Loucy (cell line): ENCODE results near the gene SCN10A.

ENCODE experiments used
- H2AFZ ChIP-seq: fragments of 200-600 bp; sonication (generic); 2 replicates; pipeline ENCODE4 v1.6.0; 2016; ENCODE audit warnings: antibody characterized with exemption, mild to moderate bottlenecking, low read length, moderate library complexity
- H3F3A ChIP-seq: fragments of 200-600 bp; 2 replicates; pipeline ENCODE4 v1.6.0; 2016; ENCODE audit warnings: antibody characterized with exemption, low read depth, mild to moderate bottlenecking
- H3K27me3 ChIP-seq: fragments of 200-600 bp; sonication (generic); 2 replicates; pipeline ENCODE4 v1.6.1; 2014; ENCODE audit warnings: low read length, mild to moderate bottlenecking; ENCODE audit not compliant: insufficient read depth, poor library complexity, severe bottlenecking
- H3K36me3 ChIP-seq: fragments of 200-600 bp; sonication (generic); 2 replicates; pipeline ENCODE4 v1.6.1; 2016; ENCODE audit warnings: low read length; ENCODE audit not compliant: insufficient read depth
- H3K4me1 ChIP-seq: fragments of 200-600 bp; sonication (generic); 2 replicates; pipeline ENCODE4 v1.5.1; 2014; ENCODE audit warnings: low read length, mild to moderate bottlenecking; ENCODE audit not compliant: insufficient read depth, poor library complexity, severe bottlenecking
- H3K4me2 ChIP-seq: fragments of 200-600 bp; sonication (generic); 2 replicates; pipeline ENCODE4 v1.6.0; 2014; ENCODE audit warnings: antibody characterized with exemption, low read length, low read depth, mild to moderate bottlenecking; ENCODE audit not compliant: poor library complexity, severe bottlenecking
- H3K4me3 ChIP-seq: fragments of 200-600 bp; sonication (generic); 2 replicates; pipeline ENCODE4 v1.5.1; 2014; ENCODE audit warnings: low read length, mild to moderate bottlenecking, mixed read lengths; ENCODE audit not compliant: poor library complexity, severe bottlenecking
- H3K79me2 ChIP-seq: fragments of 200-600 bp; sonication (generic); 2 replicates; pipeline ENCODE4 v1.6.1; 2014; ENCODE audit warnings: low read length; ENCODE audit not compliant: insufficient read depth
- H3K9ac ChIP-seq: fragments of 200-600 bp; sonication (generic); 2 replicates; pipeline ENCODE4 v1.6.0; 2014; ENCODE audit warnings: mild to moderate bottlenecking, low read depth, low read length, moderate library complexity; ENCODE audit not compliant: poor library complexity, severe bottlenecking
- H3K9me2 ChIP-seq: fragments of 200-600 bp; sonication (generic); replicated peaks from 2 replicates; pipeline ENCODE4 v1.6.1; 2016; ENCODE audit warnings: low read depth, low read length, mixed read lengths
- H3K9me3 ChIP-seq: fragments of 200-600 bp; sonication (generic); 2 replicates; pipeline ENCODE4 v1.6.1; 2014; ENCODE audit warnings: mild to moderate bottlenecking, antibody characterized with exemption, low read length, low read depth; ENCODE audit not compliant: insufficient read depth
- H4K20me1 ChIP-seq: fragments of 200-600 bp; sonication (generic); 2 replicates; pipeline ENCODE4 v1.6.0; 2014; ENCODE audit warnings: antibody characterized with exemption, low read length, mild to moderate bottlenecking; ENCODE audit not compliant: insufficient read depth, poor library complexity, severe bottlenecking
- CTCF ChIP-seq: fragments of 200-600 bp; sonication (generic); conservative IDR thresholded peaks from 2 replicates; pipeline ENCODE4 v1.5.1; 2014; ENCODE audit warnings: mild to moderate bottlenecking, antibody characterized with exemption, low read length
- EZH2phosphoT487 ChIP-seq: fragments of 200-600 bp; IDR thresholded peaks from 2 replicates; pipeline ENCODE4 v1.6.1; 2018; ENCODE audit warnings: antibody characterized with exemption, mild to moderate bottlenecking, moderate library complexity, borderline replicate concordance

The SCN10A gene

GRCh38 chr3:38823722-38824121 lies 7.7 kb upstream of the SCN10A start:
- Histone ChIP-seq H3K9me3 (no peaks in the 10 kb centered on the region), H3K9ac (no peak overlapping the region), H3K27me3 (no peaks in the 10 kb centered on the region), H3K9me2 (no peaks in the 10 kb centered on the region), H3K4me1 (no peaks in the 10 kb centered on the region), H3F3A (no peaks in the 10 kb centered on the region), H4K20me1 (no peaks in the 10 kb centered on the region), H3K4me2 (no peak overlapping the region), H3K36me3 (no peaks in the 10 kb centered on the region), H2AFZ (no peak overlapping the region), H3K79me2 (no peaks in the 10 kb centered on the region), H3K4me3 (no peak overlapping the region)
- no peak for TF ChIP-seq EZH2phosphoT487
- TF ChIP-seq CTCF = no peak

- Histone ChIP-seq H3F3A (no peaks in the 10 kb centered on the region), H3K27me3 (no peaks in the 10 kb centered on the region), H3K36me3 (no peaks in the 10 kb centered on the region), H2AFZ (no peak overlapping the region), H3K9me2 (no peaks in the 10 kb centered on the region), H4K20me1 (no peaks in the 10 kb centered on the region), H3K79me2 (no peaks in the 10 kb centered on the region), H3K4me3 (no peak overlapping the region), H3K9me3 (no peaks in the 10 kb centered on the region), H3K4me1 (no peaks in the 10 kb centered on the region), H3K4me2 (no peak overlapping the region), H3K9ac (no peak overlapping the region)
- TF ChIP-seq EZH2phosphoT487 (no peak), CTCF (no peak)
Measured at GRCh38 chr3:38823186-38823585, 7.2 kb upstream of the SCN10A start.

- H2AFZ ChIP-seq = no peak overlapping the region
- H3K4me2 ChIP-seq = no peak overlapping the region
- no peaks in the 10 kb centered on the region for H3K79me2 ChIP-seq
- TF ChIP-seq CTCF (no peak), EZH2phosphoT487 (no peak)
- H3K9me3 ChIP-seq = no peaks in the 10 kb centered on the region
- no peaks in the 10 kb centered on the region for H3K9me2 ChIP-seq
- H4K20me1 ChIP-seq = no peaks in the 10 kb centered on the region
- H3K4me3 ChIP-seq = no peak overlapping the region
- H3K36me3 ChIP-seq = no peaks in the 10 kb centered on the region
- no peak overlapping the region for H3K9ac ChIP-seq
- H3K4me1 ChIP-seq = no peaks in the 10 kb centered on the region
- H3K27me3 ChIP-seq = peaks cover 15% of the 10 kb centered on the region
- H3F3A ChIP-seq = no peaks in the 10 kb centered on the region
Measured at GRCh38 chr3:38811822-38812221, 4.2 kb downstream of the SCN10A start.
